Tibial artery (tissue), 4 donors: ENCODE measurements around the gene DNAJC10.

Experiments
- DNase-seq, 2 donors: peaks; one replicate each; pipeline ENCODE4 v3.0.0-alpha.2; 2019
- H3K27ac ChIP-seq, 2 donors: fragments of 200-600 bp; sonication (generic) in 1 of 2; 1 replicate in 1 of 2; 2 replicates in 1 of 2; pipeline ENCODE4 v1.5.1; 2018 to 2019; ENCODE audit warnings: mild to moderate bottlenecking in 1 of 2
- H3K27me3 ChIP-seq, 2 donors: fragments of 200-600 bp; sonication (generic) in 1 of 2; one replicate each; pipeline versions ENCODE4 v1.5.1 to v1.6.0; 2016 to 2019
- H3K36me3 ChIP-seq, 3 donors: fragments of 200-600 bp; sonication (generic) in 2 of 3; one replicate each; pipeline ENCODE4 v1.5.1; 2016 to 2019; ENCODE audit warnings: mild to moderate bottlenecking in 2 of 3
- H3K4me1 ChIP-seq, 4 donors: fragments of 200-600 bp; sonication (generic) in 2 of 4; 1 replicate in 3 of 4; 2 replicates in 1 of 4; pipeline ENCODE4 v1.5.1; 2016 to 2019
- H3K4me3 ChIP-seq, 2 donors: fragments of 200-600 bp; sonication (generic) in 1 of 2; 1 replicate in 1 of 2; 2 replicates in 1 of 2; pipeline ENCODE4 v1.5.1; 2018 to 2019; ENCODE audit warnings: mild to moderate bottlenecking in 2 of 2
- H3K9me3 ChIP-seq, 3 donors: fragments of 200-600 bp; sonication (generic) in 1 of 3; one replicate each; pipeline ENCODE4 v1.5.1; 2016 to 2019
- CTCF ChIP-seq, 2 experiments: fragments of 200-600 bp in 1 of 2; fragments of 450-650 bp in 1 of 2; IDR thresholded peaks; one replicate each; pipeline ENCODE4 v1.5.1; 2017 to 2019; ENCODE audit warnings: antibody characterized with exemption in 2 of 2, mild to moderate bottlenecking in 1 of 2, moderate library complexity in 1 of 2
- intact Hi-C: fragments of 100-400 bp; cut with DNase I; formaldehyde crosslinking; loops from one replicate; pipeline ENCODE4 v1.15.0; 2023; ENCODE audit warnings: low total_unique reads

DNAJC10 gene

GRCh38 chr2:182831921-182832320 lies 115.9 kb downstream of the DNAJC10 start:
- no peaks in the 10 kb centered on the region for H3K36me3 ChIP-seq
- no peaks in the 10 kb centered on the region for H3K27me3 ChIP-seq
- H3K9me3 ChIP-seq: no peaks in the 10 kb centered on the region
- no peak for TF ChIP-seq CTCF (IDR thresholded peaks at IDR 0.05)
- no peak overlapping the region for H3K4me3 ChIP-seq
- H3K27ac ChIP-seq: no peak overlapping the region
- intact Hi-C loops: no loop called here
- peaks cover 0 to 22% (median 5%) of the 10 kb centered on the region in 4 donors for H3K4me1 ChIP-seq
- DNase-seq: no peak

DNA sequence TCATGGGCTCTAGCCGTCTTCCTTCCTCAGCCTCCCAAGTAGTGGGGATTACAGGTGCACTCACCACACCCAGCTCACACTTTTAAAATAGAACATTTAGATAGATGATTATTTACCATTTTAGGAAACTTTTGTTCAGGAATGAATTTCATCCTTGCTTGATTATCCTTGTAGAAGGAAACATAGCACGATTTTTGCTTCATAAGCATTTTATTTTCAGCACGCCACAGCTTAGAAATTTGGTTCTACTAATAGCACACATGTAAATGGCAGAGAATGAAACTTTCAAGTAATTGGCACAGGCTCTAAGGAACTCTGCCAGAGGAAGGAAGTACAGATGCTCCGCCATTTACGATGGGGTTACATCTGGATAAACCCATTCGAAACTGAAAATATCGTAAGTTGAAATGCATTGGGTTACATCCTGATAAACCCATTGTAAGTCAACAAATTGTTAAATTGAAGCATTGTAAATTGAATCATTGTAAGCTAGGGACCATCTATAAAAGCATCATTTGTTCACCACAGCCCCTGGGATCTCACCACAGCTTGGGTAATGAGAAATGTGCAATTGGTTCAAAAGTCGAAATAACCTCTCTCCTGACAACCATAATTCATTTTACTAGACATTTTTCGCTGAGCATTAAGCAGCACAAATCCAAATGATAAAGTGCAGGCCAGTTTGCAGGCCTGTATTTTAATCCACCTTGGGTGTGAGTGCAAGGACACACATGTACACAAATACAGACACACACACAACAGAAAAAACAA lies 117.2 kb downstream of the DNAJC10 start:
- H3K4me3 ChIP-seq: no peak overlapping the region
- no peak for DNase-seq
- no peak for TF ChIP-seq CTCF (IDR thresholded peaks at IDR 0.05)
- no peaks in the 10 kb centered on the region for H3K9me3 ChIP-seq
- no peaks in the 10 kb centered on the region for H3K27me3 ChIP-seq
- H3K27ac ChIP-seq: no peak overlapping the region
- H3K36me3 ChIP-seq: peaks cover 0 to 4% (median 0%) of the 10 kb centered on the region in 3 donors
- intact Hi-C loops: no loop called here
- peaks cover 0 to 11% (median 5%) of the 10 kb centered on the region in 4 donors for H3K4me1 ChIP-seq

- no peak for TF ChIP-seq CTCF (IDR thresholded peaks at IDR 0.05)
- DNase-seq: no peak
- Histone ChIP-seq H3K9me3 (no peaks in the 10 kb centered on the region), H3K4me3 (no peak overlapping the region), H3K36me3 (peaks cover 0 to 4% (median 0%) of the 10 kb centered on the region in 3 donors), H3K27me3 (no peaks in the 10 kb centered on the region), H3K27ac (no peak overlapping the region), H3K4me1 (peaks cover 0 to 14% (median 9%) of the 10 kb centered on the region in 4 donors)
- intact Hi-C loops: no loop called here
These were observed 118.2 kb downstream of the DNAJC10 start for GRCh38 chr2:182834293-182834692.

DNA sequence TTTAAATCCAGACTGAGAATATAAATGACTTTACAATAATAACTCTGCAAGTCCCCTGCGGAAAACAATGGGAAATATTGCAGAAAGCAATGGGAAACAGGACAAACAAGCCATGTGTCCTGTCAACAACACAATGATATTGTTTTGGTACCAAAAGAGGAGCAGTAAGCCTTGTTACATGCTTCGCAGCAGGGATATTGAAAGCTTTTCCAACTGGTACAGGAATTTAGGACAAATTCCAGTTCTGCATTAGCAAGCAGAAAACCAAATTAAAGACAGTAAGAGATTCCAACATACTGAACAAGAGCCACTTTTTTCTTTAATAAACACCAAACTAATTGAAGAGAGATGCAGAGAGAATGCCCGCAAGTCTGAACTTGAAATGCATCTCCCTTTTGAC lies 120.4 kb downstream of the DNAJC10 start:
- no peaks in the 10 kb centered on the region for H3K27me3 ChIP-seq
- H3K27ac ChIP-seq: no peak overlapping the region
- H3K9me3 ChIP-seq: no peaks in the 10 kb centered on the region
- H3K36me3 ChIP-seq: peaks cover 0 to 4% (median 0%) of the 10 kb centered on the region in 3 donors
- TF ChIP-seq CTCF (IDR thresholded peaks at IDR 0.05): no peak
- H3K4me1 ChIP-seq: peaks cover 0 to 33% (median 13%) of the 10 kb centered on the region in 4 donors
- no peak for DNase-seq
- no peak overlapping the region for H3K4me3 ChIP-seq
- intact Hi-C loops: no loop called here
